OCI-LY7 (cell line): ENCODE measurements around the gene UBE2D4.
"Not testable (repeated sequence)": the region's sequence is repeated elsewhere in the genome, so short reads cannot be mapped to it uniquely, and the experiment has no call there.

Experiments used
- EZH2phosphoT487 ChIP-seq: fragments of 200-600 bp; sonication (generic); IDR thresholded peaks from 2 replicates; pipeline ENCODE4 v1.6.1; 2018; ENCODE audit warnings: low read depth, borderline replicate concordance, mild to moderate bottlenecking, mixed run types, antibody characterized with exemption, low read length, moderate library complexity, mixed read lengths
- TF ChIP-seq, protein P1 (sequence below): fragments of 200-600 bp; sonication (generic); conservative IDR thresholded peaks from 2 replicates; pipeline ENCODE4 v1.5.1; 2014; ENCODE audit warnings: mild to moderate bottlenecking, antibody characterized with exemption, low read length, moderate library complexity, mixed read lengths

GRCh38 chr7:43983736-43984135 is 57.5 kb downstream of the UBE2D4 start:
- TF ChIP-seq, protein P1, sequence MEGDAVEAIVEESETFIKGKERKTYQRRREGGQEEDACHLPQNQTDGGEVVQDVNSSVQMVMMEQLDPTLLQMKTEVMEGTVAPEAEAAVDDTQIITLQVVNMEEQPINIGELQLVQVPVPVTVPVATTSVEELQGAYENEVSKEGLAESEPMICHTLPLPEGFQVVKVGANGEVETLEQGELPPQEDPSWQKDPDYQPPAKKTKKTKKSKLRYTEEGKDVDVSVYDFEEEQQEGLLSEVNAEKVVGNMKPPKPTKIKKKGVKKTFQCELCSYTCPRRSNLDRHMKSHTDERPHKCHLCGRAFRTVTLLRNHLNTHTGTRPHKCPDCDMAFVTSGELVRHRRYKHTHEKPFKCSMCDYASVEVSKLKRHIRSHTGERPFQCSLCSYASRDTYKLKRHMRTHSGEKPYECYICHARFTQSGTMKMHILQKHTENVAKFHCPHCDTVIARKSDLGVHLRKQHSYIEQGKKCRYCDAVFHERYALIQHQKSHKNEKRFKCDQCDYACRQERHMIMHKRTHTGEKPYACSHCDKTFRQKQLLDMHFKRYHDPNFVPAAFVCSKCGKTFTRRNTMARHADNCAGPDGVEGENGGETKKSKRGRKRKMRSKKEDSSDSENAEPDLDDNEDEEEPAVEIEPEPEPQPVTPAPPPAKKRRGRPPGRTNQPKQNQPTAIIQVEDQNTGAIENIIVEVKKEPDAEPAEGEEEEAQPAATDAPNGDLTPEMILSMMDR: peak; percentile 49
- not testable (repeated sequence) for TF ChIP-seq EZH2phosphoT487
